NCI-H2029 (cell line): ENCODE measurements around the gene CDH12.
"Not testable (repeated sequence)": the region's sequence is repeated elsewhere in the genome, so short reads cannot be mapped to it uniquely, and the experiment has no call there.

Experiments used
- DNase-seq: peaks from one replicate; lab custom pipeline; 2025; lab: John Stamatoyannopoulos, UW

Gene CDH12

GRCh38 chr5:22432905-22433304 is 420.2 kb downstream of the CDH12 start:
- no peak for DNase-seq

- no peak for DNase-seq
Observed at GRCh38 chr5:22431840-22432239, 421.3 kb downstream of the CDH12 start.

GRCh38 chr5:22431406-22431805 is 421.7 kb downstream of the CDH12 start:
- DNase-seq = no peak

- no peak for DNase-seq
Observed at GRCh38 chr5:22411554-22412349, 441.4 kb downstream of the CDH12 start.

GRCh38 chr5:22391956-22392355 is 461.2 kb downstream of the CDH12 start:
- DNase-seq = no peak

GRCh38 chr5:22390888-22391287 is 462.3 kb downstream of the CDH12 start:
- DNase-seq = no peak

- DNase-seq = no peak
Observed at GRCh38 chr5:22372826-22373660, 480.1 kb downstream of the CDH12 start.

GRCh38 chr5:22372376-22372775 is 480.8 kb downstream of the CDH12 start:
- no peak for DNase-seq

- no peak for DNase-seq
Observed at GRCh38 chr5:22354956-22355355, 498.2 kb downstream of the CDH12 start.

- DNase-seq = no peak
Observed at GRCh38 chr5:22352493-22352892, 500.7 kb downstream of the CDH12 start.

- no peak for DNase-seq
Observed at GRCh38 chr5:22351178-22351577, 502.0 kb downstream of the CDH12 start.

GRCh38 chr5:22348027-22348426 is 505.1 kb downstream of the CDH12 start:
- no peak for DNase-seq

GRCh38 chr5:22344000-22344399 is 509.1 kb downstream of the CDH12 start:
- DNase-seq = no peak

- DNase-seq = no peak
Observed at GRCh38 chr5:22341406-22341805, 511.7 kb downstream of the CDH12 start.

- not testable (repeated sequence) for DNase-seq
Observed at GRCh38 chr5:22332949-22333348, 520.2 kb downstream of the CDH12 start.

- DNase-seq = no peak
Observed at GRCh38 chr5:22329683-22330082, 523.5 kb downstream of the CDH12 start.

GRCh38 chr5:22319798-22320197 is 533.3 kb downstream of the CDH12 start:
- DNase-seq = no peak

- DNase-seq = no peak
Observed at GRCh38 chr5:22316294-22316693, 536.9 kb downstream of the CDH12 start.

GRCh38 chr5:22315052-22315451 is 538.1 kb downstream of the CDH12 start:
- DNase-seq = not testable (repeated sequence)

GRCh38 chr5:22314548-22314947 is 538.6 kb downstream of the CDH12 start:
- no peak for DNase-seq

GRCh38 chr5:22306011-22306410 is 547.1 kb downstream of the CDH12 start:
- no peak for DNase-seq

GRCh38 chr5:22295832-22296231 is 557.3 kb downstream of the CDH12 start:
- DNase-seq = no peak

- no peak for DNase-seq
Observed at GRCh38 chr5:22293147-22293546, 560.0 kb downstream of the CDH12 start.
